ENCODE data around the gene ATP8A2.

The ATP8A2 gene

DNA sequence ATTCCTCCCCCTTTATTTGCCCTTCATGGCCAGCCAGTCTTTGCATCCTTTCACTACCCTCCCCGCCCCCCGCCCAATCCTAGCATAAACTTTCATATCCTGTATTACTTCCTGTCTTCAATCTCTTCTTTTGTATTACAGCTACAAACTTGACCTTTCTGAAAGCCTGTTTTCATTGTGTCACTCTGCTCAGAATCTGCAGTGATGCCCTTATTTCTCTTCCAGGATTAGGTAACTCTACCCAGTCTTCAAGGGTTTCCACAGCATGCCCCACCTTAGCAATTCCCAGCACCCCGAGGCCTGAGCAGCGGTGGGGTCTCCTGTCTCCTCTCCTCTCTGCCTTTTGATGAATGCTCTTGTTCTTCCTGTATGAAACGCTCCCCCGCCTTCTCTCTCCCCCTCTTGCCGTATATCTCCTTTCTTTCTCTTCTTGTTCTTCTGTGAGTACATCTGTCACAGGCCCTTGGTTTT is 534.5 kb downstream of the ATP8A2 start:
- TF ChIP-seq, protein P1, sequence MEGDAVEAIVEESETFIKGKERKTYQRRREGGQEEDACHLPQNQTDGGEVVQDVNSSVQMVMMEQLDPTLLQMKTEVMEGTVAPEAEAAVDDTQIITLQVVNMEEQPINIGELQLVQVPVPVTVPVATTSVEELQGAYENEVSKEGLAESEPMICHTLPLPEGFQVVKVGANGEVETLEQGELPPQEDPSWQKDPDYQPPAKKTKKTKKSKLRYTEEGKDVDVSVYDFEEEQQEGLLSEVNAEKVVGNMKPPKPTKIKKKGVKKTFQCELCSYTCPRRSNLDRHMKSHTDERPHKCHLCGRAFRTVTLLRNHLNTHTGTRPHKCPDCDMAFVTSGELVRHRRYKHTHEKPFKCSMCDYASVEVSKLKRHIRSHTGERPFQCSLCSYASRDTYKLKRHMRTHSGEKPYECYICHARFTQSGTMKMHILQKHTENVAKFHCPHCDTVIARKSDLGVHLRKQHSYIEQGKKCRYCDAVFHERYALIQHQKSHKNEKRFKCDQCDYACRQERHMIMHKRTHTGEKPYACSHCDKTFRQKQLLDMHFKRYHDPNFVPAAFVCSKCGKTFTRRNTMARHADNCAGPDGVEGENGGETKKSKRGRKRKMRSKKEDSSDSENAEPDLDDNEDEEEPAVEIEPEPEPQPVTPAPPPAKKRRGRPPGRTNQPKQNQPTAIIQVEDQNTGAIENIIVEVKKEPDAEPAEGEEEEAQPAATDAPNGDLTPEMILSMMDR (IDR thresholded peaks at IDR 0.05; ENCODE audit: low read depth, low read length), result no peak
- DNase-seq (ENCODE audit: extremely low read depth, low read depth), result no peak

DNA sequence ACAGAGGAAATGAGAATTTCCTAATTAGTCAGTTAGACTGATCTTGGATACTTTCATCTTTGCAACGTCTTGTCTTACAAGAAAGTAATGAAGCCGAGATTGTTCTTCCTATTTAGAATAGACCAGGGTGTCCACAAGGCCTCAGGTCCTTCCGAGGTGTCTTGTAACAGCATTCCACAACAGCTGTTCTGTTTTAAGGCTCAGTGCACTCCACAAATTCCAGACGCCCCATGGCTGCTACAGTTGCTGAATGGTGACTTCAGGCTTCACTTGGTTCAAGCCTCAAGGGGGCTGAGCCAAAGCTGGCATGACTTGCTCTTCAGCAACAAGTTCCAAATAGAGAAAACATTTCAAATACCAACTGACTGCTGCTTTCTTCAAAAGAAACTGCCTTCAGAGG is 536.6 kb downstream of the ATP8A2 start:
- no peak for DNase-seq (ENCODE audit: extremely low read depth, low read depth)
- TF ChIP-seq, protein P1 (IDR thresholded peaks at IDR 0.05; ENCODE audit: low read depth, low read length), result no peak

- no peak for DNase-seq (ENCODE audit: extremely low read depth, low read depth)
Measured at GRCh38 chr13:25910243-25910642, 538.5 kb downstream of the ATP8A2 start.

DNA sequence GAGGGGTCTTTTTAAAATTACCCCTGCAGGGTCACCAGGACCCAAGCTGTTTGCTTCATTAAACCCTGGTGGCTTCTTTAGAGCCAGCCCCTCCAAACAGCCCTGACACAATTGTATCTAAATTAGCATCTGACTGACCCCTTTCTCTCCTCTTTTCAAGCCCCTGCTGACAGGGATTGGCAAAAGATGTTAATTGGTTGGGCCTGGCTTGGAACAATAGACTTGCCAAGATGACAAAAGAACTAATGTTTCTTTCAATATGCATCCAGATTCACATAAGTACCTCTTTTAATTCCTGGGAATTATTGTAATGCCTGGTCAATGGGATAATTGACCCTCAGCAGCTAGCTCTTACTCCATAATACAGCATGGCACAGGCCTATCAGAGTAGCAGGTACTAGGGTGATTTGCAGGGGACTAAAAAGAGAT is 539.2 kb downstream of the ATP8A2 start:
- TF ChIP-seq, protein P1 (IDR thresholded peaks at IDR 0.05; ENCODE audit: low read depth, low read length), result no peak
- no peak for DNase-seq (ENCODE audit: extremely low read depth, low read depth)

More at GRCh38 chr13:25910243-25910642, 538.5 kb downstream of the ATP8A2 start:
- TF ChIP-seq, protein P1 (IDR thresholded peaks at IDR 0.05; ENCODE audit: low read depth, low read length), result no peak

DNA sequence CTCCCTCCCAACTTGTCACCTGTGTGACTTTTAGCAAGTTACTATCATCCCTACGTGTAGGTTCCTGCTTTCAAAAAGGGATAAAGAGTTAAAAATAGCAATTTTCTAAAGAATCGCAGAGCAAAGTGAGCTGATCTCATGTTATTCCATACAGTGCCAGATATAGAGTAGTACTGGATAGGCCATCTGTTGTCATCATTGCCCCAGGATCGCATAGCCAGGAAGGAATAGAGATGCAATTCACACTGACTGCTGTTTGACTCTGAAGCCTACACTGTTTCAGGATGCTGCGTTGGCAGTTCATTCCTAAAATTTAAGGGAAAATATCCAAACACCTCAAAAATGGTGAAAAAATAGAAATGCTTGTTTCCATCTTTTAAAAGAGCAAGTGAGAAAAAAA is 541.2 kb downstream of the ATP8A2 start:
- no peak for DNase-seq (ENCODE audit: extremely low read depth, low read depth)
- TF ChIP-seq, protein P1 (IDR thresholded peaks at IDR 0.05; ENCODE audit: low read depth, low read length), result no peak

DNA sequence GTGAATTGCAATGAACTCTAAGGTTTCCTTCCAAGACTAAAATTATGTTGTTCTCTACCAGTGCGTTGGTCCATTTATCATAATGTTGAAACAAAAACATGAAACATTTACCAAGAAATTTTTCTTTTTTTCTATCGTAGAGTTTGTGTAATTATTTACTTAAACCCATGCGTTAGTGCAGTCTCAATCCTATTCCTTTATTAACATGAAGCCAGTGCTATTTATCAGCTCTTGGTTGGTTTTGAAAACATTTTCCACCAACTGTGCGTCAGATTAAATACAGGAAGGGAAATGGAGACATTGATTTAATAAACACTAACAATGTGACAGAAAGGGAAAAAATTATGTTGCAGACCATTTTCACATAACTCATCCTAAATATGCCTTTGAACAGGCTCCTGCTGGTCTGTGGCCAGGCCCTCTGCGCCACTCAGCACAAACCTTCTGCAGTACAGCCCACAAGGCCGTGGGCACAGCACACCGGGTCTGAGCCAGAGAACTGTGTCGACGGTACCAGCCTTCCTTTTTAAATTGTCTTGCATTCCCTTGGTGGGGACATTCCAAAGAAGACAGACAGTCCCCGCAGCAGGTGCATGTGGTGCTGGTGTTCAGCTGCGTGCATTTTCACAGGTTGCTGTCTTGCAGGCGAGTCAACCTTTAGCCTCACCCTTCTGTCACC is 544.2 kb downstream of the ATP8A2 start:
- DNase-seq (ENCODE audit: extremely low read depth, low read depth), result no peak
- TF ChIP-seq, protein P1 (IDR thresholded peaks at IDR 0.05; ENCODE audit: low read depth, low read length), result no peak

DNA sequence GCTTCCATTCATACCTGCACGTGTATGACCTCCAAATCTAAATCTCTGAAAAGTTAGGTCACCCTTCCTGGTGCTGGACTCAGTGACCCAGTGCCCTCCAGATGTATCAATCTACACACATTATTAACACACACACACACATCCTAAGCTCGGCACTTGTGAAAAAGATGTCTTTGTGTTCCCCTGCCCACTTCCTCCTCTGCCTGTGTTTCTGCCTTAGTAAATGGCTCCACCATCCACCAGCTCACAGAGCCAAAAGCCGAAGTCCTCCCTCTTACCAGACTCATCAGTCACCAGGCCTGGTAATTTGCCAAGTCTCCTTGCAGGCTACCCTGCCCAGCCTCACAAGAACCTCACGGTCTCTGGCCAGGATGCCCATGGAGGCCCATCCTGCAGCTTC is 548.5 kb downstream of the ATP8A2 start:
- no peak for DNase-seq (ENCODE audit: extremely low read depth, low read depth)
- TF ChIP-seq, protein P1 (IDR thresholded peaks at IDR 0.05; ENCODE audit: low read depth, low read length), result no peak
